ENCODE data around the gene FGFR3.
"Not testable (repeated sequence)": the region's sequence is repeated elsewhere in the genome, so short reads cannot be mapped to it uniquely, and the experiment has no call there.

The FGFR3 gene

DNA sequence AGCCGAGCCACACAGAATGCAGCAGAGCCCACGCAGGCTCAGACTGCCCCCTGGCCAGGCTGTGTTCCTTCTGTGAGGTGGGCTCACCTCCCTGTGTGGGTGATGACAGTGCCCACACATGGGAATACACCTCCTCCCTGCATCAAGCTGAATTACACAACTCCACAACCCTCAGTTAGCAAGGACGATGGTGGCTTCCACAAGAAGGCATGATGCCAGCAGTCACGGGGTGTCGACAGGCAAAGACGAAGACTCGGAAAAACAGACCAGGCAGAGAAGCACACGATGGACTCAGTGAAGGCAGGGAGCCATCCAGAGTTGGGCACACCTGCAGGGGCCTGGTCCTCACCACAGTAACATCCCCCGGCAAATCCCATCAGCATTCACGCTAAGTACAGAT, 50.8 kb downstream of the FGFR3 start:
- DNase-seq, result no peak

DNA sequence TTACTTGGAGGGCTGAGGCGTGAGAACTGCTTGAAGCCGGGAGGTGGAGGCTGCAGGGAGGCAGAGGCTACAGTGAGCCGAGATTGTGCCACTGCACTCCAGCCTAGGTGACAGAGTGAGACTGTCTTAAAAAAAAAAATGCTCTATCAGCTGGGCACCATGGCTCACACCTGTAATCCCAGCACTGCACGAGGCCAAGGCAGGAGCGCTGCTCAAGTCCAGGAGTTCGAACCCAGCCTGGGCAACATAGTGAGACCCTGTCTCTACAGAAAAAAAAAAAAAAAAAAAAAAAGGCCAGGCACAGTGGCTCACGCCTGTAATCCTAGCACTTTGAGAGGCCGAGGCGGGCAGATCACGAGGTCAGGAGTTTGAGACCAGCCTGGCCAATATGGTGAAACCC, 51.5 kb downstream of the FGFR3 start:
- not testable (repeated sequence) for DNase-seq

DNA sequence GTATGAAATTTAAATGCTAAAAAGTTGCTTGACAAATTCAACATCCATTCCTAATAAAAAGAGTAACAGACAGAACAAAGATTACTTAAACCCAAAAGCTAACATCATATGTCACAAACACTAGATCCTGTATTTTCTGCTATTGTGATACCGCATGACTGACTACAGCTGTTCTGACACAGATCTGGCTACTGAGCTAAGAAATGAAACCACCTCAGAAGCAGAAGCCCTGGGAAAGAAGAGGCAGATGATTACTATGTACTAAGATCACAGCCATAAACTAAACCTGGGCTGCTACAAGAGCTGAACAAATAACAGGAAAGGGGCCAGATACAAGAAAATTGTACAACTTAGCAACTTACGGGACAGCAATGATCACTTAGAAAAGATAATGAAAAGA, 53.5 kb downstream of the FGFR3 start:
- DNase-seq, result no peak

DNA sequence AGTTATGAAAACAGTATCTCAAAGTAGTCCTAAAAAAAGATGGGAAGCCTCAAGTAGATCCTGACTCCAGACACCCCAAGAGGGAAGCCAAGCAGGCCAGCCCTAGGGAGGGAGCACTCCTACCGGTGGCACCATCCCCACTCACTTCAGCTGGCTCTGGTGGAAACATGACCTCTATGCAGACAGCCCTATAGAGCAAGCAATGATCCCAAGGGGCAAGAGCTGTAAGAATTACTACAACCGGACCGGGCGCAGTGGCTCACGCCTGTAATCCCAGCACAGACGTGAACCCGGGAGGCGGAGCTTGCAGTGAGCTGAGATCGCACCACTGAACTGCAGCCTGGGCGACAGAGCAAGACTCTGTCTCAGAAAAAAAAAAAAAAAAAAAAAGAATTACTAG, 57.2 kb downstream of the FGFR3 start:
- DNase-seq, result no peak

DNA sequence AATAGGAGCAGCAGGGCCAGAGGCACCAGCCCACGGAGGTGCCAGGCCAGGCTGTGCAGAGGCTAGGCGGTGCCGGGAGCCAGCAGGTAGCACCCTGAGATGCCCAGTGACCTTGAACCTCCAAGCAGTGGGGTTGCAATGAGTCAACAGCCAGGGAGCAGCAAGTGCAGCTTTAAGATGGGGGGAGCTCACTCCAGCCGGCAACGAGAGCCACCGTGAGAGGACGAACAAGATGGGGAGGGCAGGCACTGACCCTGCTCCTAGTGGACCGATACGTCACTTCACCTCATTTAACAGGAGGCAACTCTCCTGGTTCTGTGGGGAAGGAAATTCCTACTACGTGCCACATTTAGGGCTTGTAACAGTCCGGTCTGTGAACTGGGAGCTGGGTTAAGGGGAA, 58.1 kb downstream of the FGFR3 start:
- DNase-seq, result no peak

DNA sequence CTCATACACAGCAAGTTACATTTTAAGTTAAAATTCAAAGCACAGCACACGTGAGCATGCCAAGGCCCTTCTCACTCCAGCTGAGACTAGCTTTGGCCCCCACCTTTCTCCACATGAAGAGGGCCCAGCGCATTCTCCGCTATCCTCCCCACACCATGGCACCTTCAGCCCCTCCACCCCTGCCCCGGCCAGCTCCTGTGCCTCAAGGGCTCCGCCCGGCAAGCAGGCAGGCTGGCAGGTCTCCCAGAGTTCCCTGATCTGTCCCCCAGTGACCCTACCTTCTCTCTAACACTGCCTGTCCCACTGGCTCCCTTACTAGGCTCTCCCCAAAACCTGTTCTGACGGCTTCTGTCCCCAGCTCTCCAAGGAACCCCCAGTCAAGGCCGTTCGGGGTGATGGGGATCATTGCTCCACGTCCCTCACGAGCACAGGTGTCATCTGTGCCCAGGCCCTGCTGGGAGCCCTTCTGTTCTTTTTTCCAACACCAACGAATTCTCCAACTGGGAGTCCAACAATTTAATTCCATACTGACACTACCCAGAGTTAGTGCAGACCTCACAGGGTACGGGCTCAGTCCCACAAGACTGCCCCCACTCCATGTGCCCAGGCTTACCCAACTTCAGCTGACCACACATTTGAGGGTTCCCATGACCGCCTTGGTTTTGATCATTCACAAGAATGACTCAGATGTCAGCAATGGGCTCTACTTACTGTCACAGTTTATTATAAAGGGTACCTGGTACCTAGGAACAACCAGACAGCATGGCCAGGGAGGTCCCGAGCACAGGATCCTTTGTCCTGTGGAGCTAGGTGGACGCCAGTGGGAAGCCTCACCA, 58.7 kb downstream of the FGFR3 start:
- DNase-seq, result no peak

DNA sequence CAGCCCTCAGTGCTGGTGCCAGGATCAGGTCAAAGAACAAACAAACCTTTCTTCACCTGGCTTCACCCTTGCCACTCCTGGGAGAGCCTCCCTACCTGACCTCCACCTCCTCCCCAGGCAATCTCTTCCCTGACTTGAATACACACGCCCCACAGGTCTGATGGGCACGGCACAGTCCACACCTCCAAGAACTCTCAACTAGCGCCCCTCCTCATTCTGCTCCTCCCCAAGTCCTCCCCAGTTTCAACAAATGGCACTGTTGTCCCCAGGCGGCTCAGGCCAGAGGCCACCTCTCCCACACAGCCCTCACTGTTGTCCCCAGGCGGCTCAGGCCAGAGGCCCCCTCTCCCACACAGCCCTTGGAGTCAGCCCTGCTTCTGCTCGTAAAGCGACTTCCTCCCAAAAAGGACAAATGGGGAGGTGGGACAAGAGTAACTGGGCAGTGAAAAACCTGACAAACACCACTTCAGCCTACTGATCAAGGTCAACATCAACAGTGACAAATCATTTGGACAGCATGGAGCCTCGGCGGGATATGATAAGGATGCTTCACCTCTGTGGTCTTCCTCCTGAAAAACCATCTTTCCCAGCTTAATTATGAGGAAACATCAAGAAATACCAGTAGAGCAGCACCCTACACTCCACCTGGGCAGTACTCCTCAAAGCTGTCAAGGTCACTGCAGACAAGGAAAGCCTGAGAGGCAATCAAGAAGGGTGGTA, 60.0 kb downstream of the FGFR3 start:
- no peak for DNase-seq

DNA sequence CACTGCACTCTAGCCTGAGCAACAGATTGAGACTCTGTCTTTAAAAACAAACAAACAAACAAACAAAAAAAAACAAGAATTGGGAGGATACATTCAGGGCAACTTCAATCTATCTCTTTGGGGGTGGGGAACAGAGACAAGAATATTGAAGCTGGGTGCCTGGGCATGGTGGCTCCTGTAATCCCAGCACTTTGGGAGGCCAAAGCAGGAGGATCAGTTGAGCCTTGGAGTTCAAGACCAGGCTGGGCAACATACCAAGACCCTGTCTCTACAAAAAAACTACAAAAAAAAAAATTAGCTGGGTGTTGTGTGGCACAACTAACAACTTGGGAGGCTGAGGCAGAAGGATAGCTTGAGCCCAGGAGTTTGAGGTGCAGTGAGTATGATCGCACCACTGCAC, 61.7 kb downstream of the FGFR3 start:
- no peak for DNase-seq

DNA sequence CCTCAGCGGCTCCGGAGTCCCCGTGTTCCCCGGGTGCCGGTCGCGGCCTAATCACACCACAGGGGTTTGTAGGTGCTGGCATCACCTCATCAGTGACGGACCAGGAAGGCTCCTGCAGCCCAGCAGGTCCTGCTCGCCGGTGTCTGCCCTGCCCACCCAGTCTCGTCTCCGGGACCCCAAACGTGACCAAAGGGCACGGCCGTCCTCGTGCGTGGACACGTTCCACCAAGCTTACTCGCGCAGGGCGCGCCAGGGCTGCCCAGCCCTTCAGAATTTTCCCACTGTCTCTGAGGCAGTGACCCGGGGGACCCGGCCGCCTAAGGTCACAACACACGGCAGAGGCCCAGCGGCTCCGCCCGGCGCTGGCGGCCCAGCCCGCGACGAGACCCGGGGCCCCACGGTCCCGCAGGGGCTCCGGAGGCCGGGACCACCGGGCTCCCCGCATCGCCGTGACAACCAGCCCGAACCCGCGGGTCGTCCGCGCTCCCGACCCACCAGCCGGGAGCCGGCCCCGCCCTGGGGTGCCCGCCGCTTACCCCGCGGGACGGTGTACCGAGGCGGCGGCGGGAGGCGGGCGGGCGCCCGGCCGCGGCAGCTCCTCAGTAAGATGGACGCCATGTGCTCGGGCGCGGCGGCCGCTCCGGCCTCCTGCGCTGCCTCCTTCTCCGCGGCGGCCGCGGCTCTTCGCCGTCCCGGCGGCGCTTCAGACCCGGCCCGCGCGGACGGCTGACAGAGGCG, 62.4 kb downstream of the FGFR3 start:
- DNase-seq, result peak; percentile 43 to 55

DNA sequence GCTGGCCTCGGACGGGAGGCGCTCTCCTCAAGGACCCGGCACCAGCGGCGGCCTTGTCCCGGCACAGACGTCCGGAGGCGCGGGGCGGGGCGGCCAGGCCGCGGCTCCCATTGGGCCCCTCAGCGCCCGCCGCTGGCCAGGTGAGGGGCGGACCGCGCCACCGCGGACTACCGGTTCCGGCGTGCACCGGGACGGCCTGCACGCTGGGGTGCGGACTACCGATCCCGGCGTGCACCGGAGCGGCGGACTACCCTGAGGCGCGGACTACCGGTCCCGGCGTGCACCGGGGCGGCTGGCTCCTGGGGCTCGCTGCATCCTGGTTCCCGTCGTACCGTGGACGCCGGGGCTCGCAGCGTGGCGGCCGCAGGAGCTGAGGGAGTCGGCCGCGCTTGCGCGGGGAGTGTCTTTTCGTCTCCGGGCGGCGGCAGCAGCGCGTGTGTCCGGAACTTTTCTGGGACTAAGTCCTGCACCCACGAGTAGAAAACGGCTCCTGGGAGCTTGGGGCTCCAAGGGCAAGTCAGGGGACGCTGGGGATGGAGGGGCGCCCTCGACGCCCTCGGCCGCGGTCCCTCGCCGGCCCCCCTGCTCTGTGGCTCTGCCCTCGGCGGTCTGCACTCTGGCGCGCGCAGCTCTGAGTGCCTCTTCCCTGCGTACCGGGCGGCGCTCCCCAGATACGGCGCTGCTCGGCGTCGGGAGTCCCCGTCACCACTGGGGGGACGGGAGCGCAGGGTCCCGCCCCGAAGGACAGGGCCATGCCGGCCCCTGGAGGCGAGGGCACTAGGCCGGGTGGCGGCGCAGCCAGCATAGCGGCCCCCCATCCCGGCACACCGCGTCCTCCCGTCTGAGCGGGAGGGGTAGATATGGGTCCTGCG, 63.2 kb downstream of the FGFR3 start, which contains the start of gene LETM1:
Gene LETM1, minus strand, starts transcription at position 86 of the 872 bp plus-strand sequence. CDS start 206 bp downstream, outside the sequence.
- DNase-seq, result peak; percentile 93 to 97

DNA sequence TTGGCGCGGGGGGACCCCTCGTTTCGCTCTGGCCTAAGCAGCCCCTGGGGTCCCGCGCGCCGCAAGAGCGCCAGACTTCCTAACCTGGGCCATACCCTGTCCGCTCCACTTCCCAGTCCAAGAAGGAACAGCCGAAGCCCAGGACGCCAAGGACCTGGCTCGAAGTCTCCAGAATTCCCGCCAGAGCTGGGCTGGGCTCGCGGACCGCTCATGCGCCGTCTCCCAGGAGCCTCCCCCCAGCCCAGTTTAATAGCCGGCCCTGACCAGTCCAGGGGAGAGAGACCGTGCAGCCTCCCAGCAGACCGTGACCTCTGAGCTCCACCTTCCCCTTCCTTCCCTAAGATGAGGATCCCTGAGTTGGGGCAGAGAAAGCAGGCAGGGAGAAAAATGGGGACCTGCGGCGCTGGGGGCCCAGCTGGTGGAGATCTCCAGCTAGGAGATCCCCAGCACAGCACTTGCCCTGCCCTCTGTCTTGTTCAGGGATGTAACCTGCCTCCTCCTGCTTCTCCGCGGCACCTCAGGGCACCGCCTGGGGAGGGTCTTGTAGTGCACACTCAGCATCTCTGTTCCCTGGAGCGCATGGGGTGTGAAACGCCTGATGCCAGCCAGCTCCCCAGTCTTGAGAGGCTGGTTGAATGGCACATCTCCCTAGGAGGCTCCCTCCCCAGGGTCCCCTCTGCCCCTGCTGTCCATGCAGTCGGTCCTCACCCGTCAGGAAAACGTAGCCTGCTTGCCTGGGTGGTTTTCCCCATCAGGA, 64.0 kb downstream of the FGFR3 start:
- peak in 1 of 2 experiments; percentile 35 for DNase-seq

DNA sequence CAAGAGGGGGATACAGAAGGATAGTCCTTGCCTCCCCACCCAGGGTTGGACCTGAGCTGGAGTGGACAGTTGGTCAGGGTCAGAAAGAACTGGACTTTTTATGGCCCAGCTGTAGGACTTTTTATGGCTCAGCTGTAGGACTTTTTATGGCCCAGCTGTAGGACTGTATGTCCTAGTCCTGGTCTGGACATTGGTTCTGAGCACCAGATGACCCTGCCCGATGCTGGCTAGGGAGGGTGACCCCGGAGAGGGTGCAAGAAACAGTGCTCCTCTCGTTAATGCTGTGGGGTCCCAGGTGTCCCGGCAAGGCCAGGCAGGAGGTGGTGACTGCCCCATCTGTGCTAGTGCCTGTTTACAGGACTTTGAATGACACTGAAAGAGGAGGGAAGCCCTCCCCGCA, 64.8 kb downstream of the FGFR3 start:
- DNase-seq, result no peak
